Esophagus (tissue), 2 donors: ENCODE results near the gene CDC16. TPM values are rescaled to one million over a fixed set of nuclear protein-coding genes. Genes with fewer than 3 reads are reported as not detected.

ENCODE experiments used
- H3K27ac ChIP-seq, 2 donors: one replicate each; pipeline ENCODE4 v1.5.1; 2013; ENCODE audit warnings: low read depth in 2 of 2, mild to moderate bottlenecking in 2 of 2, inconsistent platforms in 1 of 2, low read length in 1 of 2, moderate library complexity in 1 of 2
- H3K27me3 ChIP-seq, 2 donors: one replicate each; pipeline ENCODE4 v1.6.1; 2013; ENCODE audit warnings: low read length in 2 of 2, control low read depth in 1 of 2, mild to moderate bottlenecking in 1 of 2; ENCODE audit not compliant: insufficient read depth in 2 of 2, control insufficient read depth in 1 of 2
- H3K36me3 ChIP-seq, 2 donors: one replicate each; pipeline ENCODE4 v1.6.1; 2013; ENCODE audit warnings: low read length in 1 of 2; ENCODE audit not compliant: control insufficient read depth in 2 of 2, insufficient read depth in 2 of 2
- H3K4me1 ChIP-seq, 2 donors: one replicate each; pipeline ENCODE4 v1.6.1; 2013; ENCODE audit warnings: low read length in 1 of 2; ENCODE audit not compliant: control insufficient read depth in 2 of 2, insufficient read depth in 2 of 2
- H3K4me3 ChIP-seq, 2 donors: one replicate each; pipeline ENCODE4 v1.5.1; 2013; ENCODE audit warnings: low read length in 2 of 2, mild to moderate bottlenecking in 2 of 2, low read depth in 1 of 2, moderate library complexity in 1 of 2
- H3K9me3 ChIP-seq, 2 donors: one replicate each; pipeline ENCODE4 v1.6.1; 2013; ENCODE audit warnings: mild to moderate bottlenecking in 2 of 2, low read depth in 1 of 2, low read length in 1 of 2, moderate library complexity in 1 of 2; ENCODE audit not compliant: control insufficient read depth in 2 of 2, insufficient read depth in 1 of 2
- WGBS, 2 donors: extraction: QIAGEN DNeasy Blood & Tissue Kit; methylation state at CpG; one replicate each; pipeline ENCODE4 v1.1.7; 2013; 5-methylcytosine and 5-hydroxymethylcytosine counted together
- polyA plus RNA-seq, 2 donors: library from polyadenylated mRNA; stranded (reverse); fragments of 200-250 nt; gene quantifications; one replicate each; pipeline ENCODE4 v1.2.3, GENCODE V29; 2013
- donor health status: healthy with polysubstance abuse.
- donor health status: Bipolar disorder and iron deficiency.

CDC16 gene
- polyA plus RNA-seq, 2 donors, result 33.4 to 36.1 TPM

GRCh38 chr13:114304346-114305034, 69.8 kb downstream of the CDC16 start:
- Histone ChIP-seq H3K27ac (no peak overlapping the region), H3K4me3 (no peak overlapping the region), H3K27me3 (no peaks in the 10 kb centered on the region), H3K36me3 (peaks cover 4 to 21% of the 10 kb centered on the region in 2 donors), H3K9me3 (no peaks in the 10 kb centered on the region), H3K4me1 (no peaks in the 10 kb centered on the region)
- WGBS, 2 donors, result 90 to 91% methylated on average over 13 of the region's 13 CpGs

GRCh38 chr13:114309086-114309485, 74.4 kb downstream of the CDC16 start:
- Histone ChIP-seq H3K27ac (no peak overlapping the region), H3K4me1 (no peaks in the 10 kb centered on the region), H3K9me3 (no peaks in the 10 kb centered on the region), H3K36me3 (peaks cover 0 to 8% of the 10 kb centered on the region in 2 donors), H3K27me3 (no peaks in the 10 kb centered on the region), H3K4me3 (no peak overlapping the region)
- WGBS, 2 donors, result 87 to 97% methylated on average over 2 of the region's 2 CpGs

- 82 to 85% methylated on average over 6 of the region's 6 CpGs for WGBS, 2 donors
- Histone ChIP-seq H3K36me3 (peaks cover 0 to 8% of the 10 kb centered on the region in 2 donors), H3K27ac (no peak overlapping the region)
Observed at GRCh38 chr13:114309806-114310410, 75.2 kb downstream of the CDC16 start.

GRCh38 chr13:114310956-114311355, 76.3 kb downstream of the CDC16 start:
- Histone ChIP-seq H3K4me3 (no peak overlapping the region), H3K27me3 (no peaks in the 10 kb centered on the region), H3K36me3 (peaks cover 0 to 7% of the 10 kb centered on the region in 2 donors), H3K27ac (no peak overlapping the region), H3K9me3 (no peaks in the 10 kb centered on the region), H3K4me1 (peaks cover 0 to 2% of the 10 kb centered on the region in 2 donors)
- WGBS, 2 donors, result 76 to 81% methylated on average over 5 of the region's 5 CpGs

More at GRCh38 chr13:114309806-114310410, 75.2 kb downstream of the CDC16 start:
- Histone ChIP-seq H3K4me1 (no peaks in the 10 kb centered on the region), H3K4me3 (no peak overlapping the region), H3K27me3 (no peaks in the 10 kb centered on the region), H3K9me3 (no peaks in the 10 kb centered on the region)

GRCh38 chr13:114311387-114311786, 76.7 kb downstream of the CDC16 start:
- no peak overlapping the region for H3K4me3 ChIP-seq

GRCh38 chr13:114311908-114312307, 77.2 kb downstream of the CDC16 start:
- Histone ChIP-seq H3K4me1 (peaks cover 0 to 4% of the 10 kb centered on the region in 2 donors), H3K27me3 (no peaks in the 10 kb centered on the region), H3K27ac (no peak overlapping the region), H3K36me3 (no peaks in the 10 kb centered on the region), H3K9me3 (no peaks in the 10 kb centered on the region), H3K4me3 (no peak overlapping the region)
- 60 to 63% methylated on average over 2 of the region's 2 CpGs for WGBS, 2 donors

More at GRCh38 chr13:114311387-114311786, 76.7 kb downstream of the CDC16 start:
- H3K9me3 ChIP-seq, result no peaks in the 10 kb centered on the region
- no peak overlapping the region for H3K27ac ChIP-seq
- peaks cover 0 to 5% of the 10 kb centered on the region in 2 donors for H3K36me3 ChIP-seq
- peaks cover 0 to 4% of the 10 kb centered on the region in 2 donors for H3K4me1 ChIP-seq
- H3K27me3 ChIP-seq, result no peaks in the 10 kb centered on the region

GRCh38 chr13:114313061-114313860, 78.6 kb downstream of the CDC16 start:
- no peaks in the 10 kb centered on the region for H3K27me3 ChIP-seq
- peak overlapping the region; percentile 84 to 92 for H3K27ac ChIP-seq
- H3K9me3 ChIP-seq, result no peaks in the 10 kb centered on the region
- H3K4me1 ChIP-seq, result peaks cover 0 to 4% of the 10 kb centered on the region in 2 donors
- no peaks in the 10 kb centered on the region for H3K36me3 ChIP-seq
- WGBS, 2 donors, result 76 to 79% methylated on average over 17 of the region's 17 CpGs
- H3K4me3 ChIP-seq, result peak overlapping the region in 1 of 2 donors; percentile 82

GRCh38 chr13:114314074-114314912, 79.6 kb downstream of the CDC16 start, which contains the start of gene CHAMP1:
CHAMP1 (plus strand) TSS chr13:114314503; CDS start chr13:114323843, 9,340 bp downstream.
- no peaks in the 10 kb centered on the region for H3K9me3 ChIP-seq
- peak within 1 kb of the TSS; percentile 82 to 91 for H3K4me3 ChIP-seq
- no peaks in the 10 kb centered on the region for H3K27me3 ChIP-seq
- WGBS, 2 donors, result 0% methylated on average over 101 to 107 of the region's 107 CpGs
- peak within 1 kb of the TSS; percentile 92 to 96 for H3K27ac ChIP-seq
- no peaks in the 10 kb centered on the region for H3K36me3 ChIP-seq
- H3K4me1 ChIP-seq, result peaks cover 0 to 4% of the 10 kb centered on the region in 2 donors
